GM18868 (cell line): Measurements from ENCODE around the gene CYP1A1.
"Not testable (repeated sequence)": the region's sequence is repeated elsewhere in the genome, so short reads cannot be mapped to it uniquely, and the experiment has no call there.

Experiments
- ATAC-seq: cut with Tn5 transposase; IDR thresholded peaks from one replicate; pipeline ENCODE4 v1.9.1; 2021; ENCODE audit warnings: mild to moderate bottlenecking, moderate library complexity; ENCODE audit not compliant: unreplicated experiment

The CYP1A1 gene

GRCh38 chr15:74742422-74742821, 17.1 kb upstream of the CYP1A1 start:
- ATAC-seq: no peak

- not testable (repeated sequence) for ATAC-seq
Measured at GRCh38 chr15:74738239-74738638, 12.9 kb upstream of the CYP1A1 start.

GRCh38 chr15:74735305-74735704, 10.0 kb upstream of the CYP1A1 start:
- ATAC-seq: no peak

- ATAC-seq: no peak
Measured at GRCh38 chr15:74733269-74733668, 7.9 kb upstream of the CYP1A1 start.

GRCh38 chr15:74732846-74733245, 7.5 kb upstream of the CYP1A1 start:
- no peak for ATAC-seq

GRCh38 chr15:74730619-74731316, 5.4 kb upstream of the CYP1A1 start:
- no peak for ATAC-seq

GRCh38 chr15:74729372-74729771, 4.0 kb upstream of the CYP1A1 start:
- not testable (repeated sequence) for ATAC-seq

GRCh38 chr15:74728699-74729098, 3.4 kb upstream of the CYP1A1 start:
- not testable (repeated sequence) for ATAC-seq

- no peak for ATAC-seq
Measured at GRCh38 chr15:74727727-74728126, 2.4 kb upstream of the CYP1A1 start.

GRCh38 chr15:74726774-74727164, 1.4 kb upstream of the CYP1A1 start:
- no peak for ATAC-seq

GRCh38 chr15:74725845-74726773, 781 bp upstream of the CYP1A1 start:
- ATAC-seq: no peak

- no peak for ATAC-seq
Measured at GRCh38 chr15:74724570-74725224, 631 bp downstream of the CYP1A1 start.

GRCh38 chr15:74723754-74724334, 1.5 kb downstream of the CYP1A1 start:
- ATAC-seq: no peak

- ATAC-seq: no peak
Measured at GRCh38 chr15:74723187-74723586, 2.1 kb downstream of the CYP1A1 start.

GRCh38 chr15:74722591-74722990, 2.7 kb downstream of the CYP1A1 start:
- no peak for ATAC-seq

GRCh38 chr15:74716651-74717050, 8.7 kb downstream of the CYP1A1 start:
- ATAC-seq: no peak

GRCh38 chr15:74712311-74712710, 13.0 kb downstream of the CYP1A1 start:
- no peak for ATAC-seq

GRCh38 chr15:74710319-74711094, 14.8 kb downstream of the CYP1A1 start:
- no peak for ATAC-seq

- ATAC-seq: no peak
Measured at GRCh38 chr15:74709892-74710291, 15.4 kb downstream of the CYP1A1 start.

- ATAC-seq: no peak
Measured at GRCh38 chr15:74709011-74709410, 16.3 kb downstream of the CYP1A1 start.
